ENCODE data around the gene KLHDC10. TPM values are rescaled to one million over a fixed set of nuclear protein-coding genes. Genes with fewer than 3 reads are reported as not detected.
"Not testable (repeated sequence)": the region's sequence is repeated elsewhere in the genome, so short reads cannot be mapped to it uniquely, and the experiment has no call there.

The KLHDC10 gene
- total and polyA plus RNA-seq, 2 experiments from 2014 or later = 6.2 to 14.4 TPM

- H3K9me3 ChIP-seq (ENCODE audit: low read depth) = no peaks in the 10 kb centered on the region
- H3K27me3 ChIP-seq = no peaks in the 10 kb centered on the region
- DNase-seq (ENCODE audit: low read depth in 1 of 2, low spot score in 1 of 2) = no peak
- peaks cover 4% of the 10 kb centered on the region for H3K4me1 ChIP-seq (ENCODE audit: low read depth)
- no peak overlapping the region for H3K27ac ChIP-seq
- H3K36me3 ChIP-seq = peaks cover 26% of the 10 kb centered on the region
- H3K4me3 ChIP-seq = no peak overlapping the region
- TF ChIP-seq, protein P1, sequence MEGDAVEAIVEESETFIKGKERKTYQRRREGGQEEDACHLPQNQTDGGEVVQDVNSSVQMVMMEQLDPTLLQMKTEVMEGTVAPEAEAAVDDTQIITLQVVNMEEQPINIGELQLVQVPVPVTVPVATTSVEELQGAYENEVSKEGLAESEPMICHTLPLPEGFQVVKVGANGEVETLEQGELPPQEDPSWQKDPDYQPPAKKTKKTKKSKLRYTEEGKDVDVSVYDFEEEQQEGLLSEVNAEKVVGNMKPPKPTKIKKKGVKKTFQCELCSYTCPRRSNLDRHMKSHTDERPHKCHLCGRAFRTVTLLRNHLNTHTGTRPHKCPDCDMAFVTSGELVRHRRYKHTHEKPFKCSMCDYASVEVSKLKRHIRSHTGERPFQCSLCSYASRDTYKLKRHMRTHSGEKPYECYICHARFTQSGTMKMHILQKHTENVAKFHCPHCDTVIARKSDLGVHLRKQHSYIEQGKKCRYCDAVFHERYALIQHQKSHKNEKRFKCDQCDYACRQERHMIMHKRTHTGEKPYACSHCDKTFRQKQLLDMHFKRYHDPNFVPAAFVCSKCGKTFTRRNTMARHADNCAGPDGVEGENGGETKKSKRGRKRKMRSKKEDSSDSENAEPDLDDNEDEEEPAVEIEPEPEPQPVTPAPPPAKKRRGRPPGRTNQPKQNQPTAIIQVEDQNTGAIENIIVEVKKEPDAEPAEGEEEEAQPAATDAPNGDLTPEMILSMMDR (IDR thresholded peaks at IDR 0.05; ENCODE audit: low read depth, low read length) = no peak
Observed at GRCh38 chr7:130182990-130183389, 112.7 kb downstream of the KLHDC10 start.

- peaks cover 25% of the 10 kb centered on the region for H3K36me3 ChIP-seq
- H3K27ac ChIP-seq; DNase-seq (ENCODE audit: low read depth in 1 of 2, low spot score in 1 of 2); H3K9me3 ChIP-seq (ENCODE audit: low read depth); H3K27me3 ChIP-seq; H3K4me3 ChIP-seq; H3K4me1 ChIP-seq (ENCODE audit: low read depth): not testable (repeated sequence)
Observed at GRCh38 chr7:130184349-130184748, 114.0 kb downstream of the KLHDC10 start.

Other genes starting within 250 kb of the KLHDC10 start
- gene UBE2H, start 117.6 kb upstream of the KLHDC10 start, total RNA-seq = 172 and 409 TPM in 2 replicates
- gene UBE2H, start 117.6 kb upstream of the KLHDC10 start, polyA plus RNA-seq = 140 and 178 TPM in 2 replicates
- gene ZC3HC1, start 19.2 kb upstream of the KLHDC10 start, total RNA-seq = 16.4 and 18.6 TPM in 2 replicates
- 30.5 and 33.4 TPM in 2 replicates for gene ZC3HC1, start 19.2 kb upstream of the KLHDC10 start, polyA plus RNA-seq
- gene TMEM209, start 134.9 kb downstream of the KLHDC10 start, total RNA-seq = 8.5 and 14.2 TPM in 2 replicates
- 14.0 and 18.2 TPM in 2 replicates for gene TMEM209, start 134.9 kb downstream of the KLHDC10 start, polyA plus RNA-seq
- not detected in 2 replicates for gene SSMEM1, start 137.3 kb downstream of the KLHDC10 start, total RNA-seq
- not detected in 2 replicates for gene SSMEM1, start 137.3 kb downstream of the KLHDC10 start, polyA plus RNA-seq
- 0.71 and 1.9 TPM in 2 replicates for gene CPA2, start 196.3 kb downstream of the KLHDC10 start, total RNA-seq
- gene CPA2, start 196.3 kb downstream of the KLHDC10 start, polyA plus RNA-seq = 0.39 TPM in 1 of 2 replicates, not detected in the other
- 0.07 TPM in 1 of 2 replicates, not detected in the other for gene CPA4, start 222.6 kb downstream of the KLHDC10 start, total RNA-seq
- gene CPA4, start 222.6 kb downstream of the KLHDC10 start, polyA plus RNA-seq = 0.24 and 0.39 TPM in 2 replicates

All from cardiac muscle cell (in vitro differentiated cells and primary cell).